GM18520 (cell line): ENCODE results near the gene ATF6.

Experiments used
- ATAC-seq: cut with Tn5 transposase; IDR thresholded peaks from one replicate; pipeline ENCODE4 v1.9.1; 2021; ENCODE audit not compliant: unreplicated experiment

The ATF6 gene

GRCh38 chr1:161989786-161990185, 223.7 kb downstream of the ATF6 start:
- no peak for ATAC-seq

GRCh38 chr1:161993576-161993975, 227.5 kb downstream of the ATF6 start:
- ATAC-seq = no peak

GRCh38 chr1:161994175-161994668, 228.1 kb downstream of the ATF6 start:
- ATAC-seq = no peak

GRCh38 chr1:161997152-161997551, 231.0 kb downstream of the ATF6 start:
- ATAC-seq = no peak

GRCh38 chr1:161998811-161999210, 232.7 kb downstream of the ATF6 start:
- ATAC-seq = no peak

- ATAC-seq = no peak
These were observed 233.4 kb downstream of the ATF6 start for GRCh38 chr1:161999301-162000052.

- no peak for ATAC-seq
These were observed 233.9 kb downstream of the ATF6 start for GRCh38 chr1:162000053-162000420.

- no peak for ATAC-seq
These were observed 237.1 kb downstream of the ATF6 start for GRCh38 chr1:162003061-162003829.

GRCh38 chr1:162003830-162004215, 237.7 kb downstream of the ATF6 start:
- ATAC-seq = no peak

GRCh38 chr1:162004441-162004950, 238.4 kb downstream of the ATF6 start:
- ATAC-seq = no peak

GRCh38 chr1:162006081-162006480, 240.0 kb downstream of the ATF6 start:
- no peak for ATAC-seq

GRCh38 chr1:162007466-162007865, 241.3 kb downstream of the ATF6 start:
- ATAC-seq = no peak

- ATAC-seq = no peak
These were observed 242.7 kb downstream of the ATF6 start for GRCh38 chr1:162008799-162009198.

GRCh38 chr1:162009501-162010174, 243.5 kb downstream of the ATF6 start:
- no peak for ATAC-seq

GRCh38 chr1:162010175-162010506, 244.0 kb downstream of the ATF6 start:
- no peak for ATAC-seq

GRCh38 chr1:162011337-162012012, 245.4 kb downstream of the ATF6 start:
- no peak for ATAC-seq

- no peak for ATAC-seq
These were observed 247.2 kb downstream of the ATF6 start for GRCh38 chr1:162013289-162013688.
